Measurements from ENCODE around the gene FHIT. TPM values are rescaled to one million over a fixed set of nuclear protein-coding genes. Genes with fewer than 3 reads are reported as not detected.
"Not testable (repeated sequence)": the region's sequence is repeated elsewhere in the genome, so short reads cannot be mapped to it uniquely, and the experiment has no call there.

Gene FHIT
- total RNA-seq, 1 donor from 2014 or later = 10.2 TPM

GRCh38 chr3:60585918-60586317 lies 665.3 kb downstream of the FHIT start:
- intact Hi-C loops (cut with DNase I) = no loop called here
- no peak for ATAC-seq

GRCh38 chr3:60584250-60584649 lies 667.0 kb downstream of the FHIT start:
- DNase-seq (ENCODE audit: low spot score) (no peak), ATAC-seq (no peak)
- intact Hi-C loops (cut with DNase I) = no loop called here

More at GRCh38 chr3:60585918-60586317, 665.3 kb downstream of the FHIT start:
- DNase-seq (ENCODE audit: low spot score) = no peak

DNA sequence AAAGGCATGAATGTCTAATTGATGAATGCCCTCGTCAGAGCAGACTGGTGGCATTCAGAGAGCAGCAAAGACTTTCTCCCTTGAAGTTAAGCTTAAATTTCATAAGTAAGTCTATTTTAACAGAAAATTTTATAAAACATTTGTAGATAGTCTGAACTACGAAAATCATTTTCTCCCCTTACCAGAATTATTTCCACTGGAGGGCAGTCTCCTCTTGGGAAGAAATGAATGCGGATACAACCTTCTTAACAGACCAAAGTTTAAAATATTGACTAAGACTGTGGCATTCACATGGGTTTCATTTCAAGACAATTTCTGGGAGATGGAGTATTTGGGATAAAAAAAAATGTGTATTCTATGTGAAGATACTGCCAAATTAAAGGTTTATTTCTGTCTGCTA lies 669.0 kb downstream of the FHIT start:
- DNase-seq (ENCODE audit: low spot score) = no peak
- no peak for ATAC-seq
- intact Hi-C loops (cut with DNase I) = no loop called here

GRCh38 chr3:60580809-60581208 lies 670.4 kb downstream of the FHIT start:
- ATAC-seq (no peak), DNase-seq (ENCODE audit: low spot score) (no peak)
- intact Hi-C loops (cut with DNase I) = no loop called here

GRCh38 chr3:60579734-60580133 lies 671.5 kb downstream of the FHIT start:
- ATAC-seq (no peak), DNase-seq (ENCODE audit: low spot score) (no peak)
- intact Hi-C loops (cut with DNase I) = no loop called here

DNA sequence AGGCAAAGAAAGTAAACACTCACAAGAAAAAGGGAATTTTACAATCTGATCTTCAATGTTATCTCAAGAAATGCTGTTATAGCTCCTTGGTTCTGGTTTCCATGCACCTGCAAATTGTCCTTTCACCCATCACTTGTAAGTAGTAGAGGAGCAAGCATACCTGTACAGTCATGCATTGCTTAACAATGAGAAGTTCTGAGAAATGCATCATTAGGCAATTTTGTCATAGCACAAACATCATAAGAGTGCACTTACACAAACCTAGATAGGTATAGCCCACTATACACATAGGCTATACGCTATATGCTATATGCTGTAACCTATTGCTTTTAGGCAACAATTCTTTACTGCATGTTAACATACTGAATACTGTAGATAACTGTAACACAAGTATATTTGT lies 672.3 kb downstream of the FHIT start:
- no peak for ATAC-seq
- no peak for DNase-seq (ENCODE audit: low spot score)
- intact Hi-C loops (cut with DNase I) = no loop called here

- intact Hi-C loops (cut with DNase I) = no loop called here
- no peak for ATAC-seq
- no peak for DNase-seq (ENCODE audit: low spot score)
These were observed 673.7 kb downstream of the FHIT start for GRCh38 chr3:60577601-60578000.

- intact Hi-C loops (cut with DNase I) = no loop called here
- no peak for DNase-seq (ENCODE audit: low spot score)
- no peak for ATAC-seq
These were observed 675.5 kb downstream of the FHIT start for GRCh38 chr3:60575718-60576272.

- DNase-seq (ENCODE audit: low spot score) (no peak), ATAC-seq (no peak)
- intact Hi-C loops (cut with DNase I) = no loop called here
These were observed 677.0 kb downstream of the FHIT start for GRCh38 chr3:60574046-60574769.

- no peak for DNase-seq (ENCODE audit: low spot score)
- intact Hi-C loops (cut with DNase I) = no loop called here
- ATAC-seq = no peak
These were observed 677.8 kb downstream of the FHIT start for GRCh38 chr3:60573494-60573893.

- intact Hi-C loops (cut with DNase I) = loop anchor here (2.0 kb wide), 1 partner anchor 71 kb away; no protein-coding TSS in a partner anchor
- ATAC-seq = no peak
- DNase-seq (ENCODE audit: low spot score) = no peak
These were observed 679.7 kb downstream of the FHIT start for GRCh38 chr3:60571511-60571910.

DNA sequence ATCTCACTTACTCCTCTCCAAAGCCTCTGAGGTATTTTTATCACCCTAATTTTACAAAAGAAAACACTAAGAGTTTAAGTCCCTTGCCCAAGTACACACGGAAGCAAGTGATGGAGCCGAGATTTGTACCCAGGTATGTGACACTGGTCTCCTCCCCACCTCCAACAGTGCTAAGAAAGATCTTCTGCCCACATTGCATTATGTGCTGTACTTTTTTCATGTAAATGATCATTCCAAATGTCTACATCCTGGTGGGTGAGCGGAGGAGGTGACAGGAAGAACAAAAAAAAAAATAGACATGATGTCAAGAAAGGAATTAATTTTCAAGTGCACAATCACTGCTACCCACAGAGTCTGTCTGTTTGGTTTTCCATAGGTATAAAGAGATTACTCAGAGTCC lies 694.1 kb downstream of the FHIT start:
- intact Hi-C loops (cut with DNase I) = no loop called here
- DNase-seq (ENCODE audit: low spot score) (no peak), ATAC-seq (no peak)

GRCh38 chr3:60555686-60556354 lies 695.4 kb downstream of the FHIT start:
- no peak for DNase-seq (ENCODE audit: low spot score)
- intact Hi-C loops (cut with DNase I) = no loop called here
- ATAC-seq = no peak

DNA sequence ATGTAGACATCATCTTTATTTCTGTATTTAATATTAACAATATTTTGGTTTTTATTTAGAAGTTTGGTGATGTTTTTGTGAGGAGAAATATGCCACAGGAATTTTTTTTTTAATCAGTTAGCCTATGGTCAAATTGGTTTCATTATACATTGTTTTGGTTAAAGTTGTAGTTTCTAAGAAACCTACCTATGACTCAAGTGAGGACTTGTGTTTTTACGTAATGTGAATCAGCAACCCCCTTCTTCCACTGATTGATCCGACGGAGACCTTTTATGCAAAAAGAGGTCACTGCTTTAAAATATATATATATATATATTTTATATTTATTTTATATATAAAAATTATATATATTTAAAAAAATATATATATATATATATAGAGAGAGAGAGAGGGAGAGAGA lies 698.1 kb downstream of the FHIT start:
- no peak for DNase-seq (ENCODE audit: low spot score)
- intact Hi-C loops (cut with DNase I) = no loop called here
- ATAC-seq = no peak

GRCh38 chr3:60552581-60552980 lies 698.7 kb downstream of the FHIT start:
- DNase-seq (ENCODE audit: low spot score) = no peak
- intact Hi-C loops (cut with DNase I) = no loop called here
- ATAC-seq = no peak

- intact Hi-C loops (cut with DNase I) = no loop called here
These were observed 699.6 kb downstream of the FHIT start for GRCh38 chr3:60551455-60552209.

DNA sequence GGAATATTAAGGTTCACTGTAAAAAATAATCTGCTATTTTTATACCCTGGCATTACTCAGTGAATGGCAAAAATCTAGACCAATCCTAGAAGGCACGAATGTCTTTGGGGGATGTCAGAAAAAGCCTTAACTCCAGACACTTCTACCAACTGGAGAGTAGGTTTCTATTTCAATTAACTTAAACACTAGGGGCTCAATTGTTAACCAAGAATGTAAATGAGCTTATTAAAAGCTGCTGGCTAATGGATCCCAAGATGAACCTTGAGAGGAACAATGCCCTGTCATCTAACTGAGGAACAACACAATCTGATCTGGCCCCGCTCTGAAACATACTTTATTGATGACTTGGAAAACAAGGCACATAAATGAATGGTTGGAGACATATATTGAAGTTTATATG lies 701.4 kb downstream of the FHIT start:
- intact Hi-C loops (cut with DNase I) = no loop called here
- ATAC-seq (no peak), DNase-seq (ENCODE audit: low spot score) (no peak)

More at GRCh38 chr3:60551455-60552209, 699.6 kb downstream of the FHIT start:
- DNase-seq (ENCODE audit: low spot score) (no peak), ATAC-seq (no peak)

- ATAC-seq = no peak
- no peak for DNase-seq (ENCODE audit: low spot score)
- intact Hi-C loops (cut with DNase I) = no loop called here
These were observed 708.3 kb downstream of the FHIT start for GRCh38 chr3:60542995-60543394.

DNA sequence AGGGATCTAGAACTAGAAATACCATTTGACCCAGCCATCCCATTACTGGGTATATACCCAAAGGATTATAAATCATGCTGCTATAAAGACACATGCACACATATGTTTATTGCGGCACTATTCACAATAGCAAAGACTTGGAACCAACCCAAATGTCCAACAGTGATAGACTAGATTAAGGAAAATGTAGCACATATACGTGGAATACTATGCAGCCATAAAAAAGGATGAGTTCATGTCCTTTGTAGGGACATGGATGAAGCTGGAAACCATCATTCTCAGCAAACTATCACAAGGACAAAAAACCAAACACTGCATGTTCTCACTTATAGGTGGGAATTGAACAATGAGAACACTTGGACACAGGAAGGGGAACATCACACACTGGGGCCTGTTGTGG lies 711.9 kb downstream of the FHIT start:
- ATAC-seq; intact Hi-C loops (cut with DNase I); DNase-seq (ENCODE audit: low spot score): not testable (repeated sequence)

GRCh38 chr3:60536420-60536819 lies 714.8 kb downstream of the FHIT start:
- ATAC-seq (no peak), DNase-seq (ENCODE audit: low spot score) (no peak)
- intact Hi-C loops (cut with DNase I) = no loop called here

Measured in sciatic nerve (tissue), 2 donors.